K562 (cell line): ENCODE results near the gene SOCS2. TPM values are rescaled to one million over a fixed set of nuclear protein-coding genes. Genes with fewer than 3 reads are reported as not detected.

Experiments
- BHLHE40 ChIP-seq: IDR thresholded peaks from 2 replicates; pipeline ENCODE4 v1.6.1; 2011; ENCODE audit warnings: low read length, improper control_type of control experiment
- CTBP1 ChIP-seq: fragments of 450-650 bp; IDR thresholded peaks from 2 replicates; pipeline ENCODE4 v1.6.1; 2016; ENCODE audit warnings: borderline replicate concordance
- EGR1 ChIP-seq: fragments of 450-650 bp; conservative IDR thresholded peaks from 2 replicates; pipeline ENCODE4 v1.6.1; 2017; ENCODE audit warnings: mild to moderate bottlenecking
- FOSL1 ChIP-seq: fragments of 200-800 bp; sonication (Bioruptor generic); conservative IDR thresholded peaks from 2 replicates; pipeline ENCODE4 v1.6.1; 2016; ENCODE audit warnings: missing genetic modification characterization, missing compliant biosample characterization
- KDM4B ChIP-seq, 2 experiments: fragments of 450-650 bp in 1 of 2; sonication (generic) in 1 of 2; IDR thresholded peaks; 2 replicates each; pipeline ENCODE4 v1.6.1; 2016 to 2017; ENCODE audit warnings: borderline replicate concordance in 2 of 2, antibody characterized with exemption in 1 of 2, low read depth in 1 of 2, mild to moderate bottlenecking in 1 of 2
- RERE ChIP-seq: sonication (generic); formaldehyde crosslinking; IDR thresholded peaks from 2 replicates; pipeline ENCODE4 v1.8.0; 2023; ENCODE audit warnings: missing genetic modification reagents, mild to moderate bottlenecking, borderline replicate concordance
- REST ChIP-seq, 2 experiments: fragments of 450-650 bp; formaldehyde crosslinking in 1 of 2; IDR thresholded peaks; 2 replicates each; pipeline versions ENCODE4 v1.4.0 to v1.6.1; 2014 to 2020; ENCODE audit warnings: mild to moderate bottlenecking in 2 of 2, borderline replicate concordance in 1 of 2, low read depth in 1 of 2
- SNRNP70 ChIP-seq: fragments of 200-400 bp; formaldehyde crosslinking; optimal IDR thresholded peaks from 2 replicates; pipeline ENCODE3; 2017; ENCODE audit warnings: low read depth, low read length
- STAT5B ChIP-seq: fragments of 250-450 bp; sonication (Bioruptor Pico); IDR thresholded peaks from 2 replicates; pipeline ENCODE4 v1.8.0; 2021; ENCODE audit warnings: mild to moderate bottlenecking, inconsistent platforms
- TBL1XR1 ChIP-seq, 2 experiments: IDR thresholded peaks; 2 replicates each; pipeline ENCODE4 v1.6.1; 2012; ENCODE audit warnings: improper control_type of control experiment in 2 of 2, low read length in 2 of 2, mild to moderate bottlenecking in 1 of 2
- ZNF165 ChIP-seq: fragments of 250-450 bp; sonication (Bioruptor Pico); IDR thresholded peaks from 2 replicates; pipeline ENCODE4 v1.4.0; 2020; ENCODE audit warnings: borderline replicate concordance
- ZSCAN32 ChIP-seq: fragments of 450-650 bp; formaldehyde crosslinking; IDR thresholded peaks from 2 replicates; pipeline ENCODE4 v1.4.0; 2020; ENCODE audit warnings: mild to moderate bottlenecking, moderate library complexity
- polyA plus RNA-seq, 8 experiments: library from polyadenylated mRNA; depleted of rRNA in 4 of 8; stranded (reverse) in 5 of 8; unstranded in 3 of 8; fragments of >200 nt; fragmentation: Nextera tagmentation in 2 of 8; fragmentation: Illumina TruSeq in 1 of 8; extraction: Ambion mirVana in 2 of 8; extraction: Trizol in 1 of 8; gene quantifications; 2 replicates each; pipeline versions ENCODE4 v1.2.1 to v1.2.3, GENCODE V29; 2011 to 2014; ENCODE audit warnings: inconsistent platforms in 1 of 8, missing spikeins in 1 of 8
- total RNA-seq, 7 experiments: library from RNA; depleted of rRNA in 6 of 7; stranded (reverse); fragments of >200 nt in 6 of 7; fragmentation: Illumina TruSeq in 2 of 7; extraction: Trizol in 2 of 7; gene quantifications; 2 replicates each; pipeline versions ENCODE4 v1.2.1 to v1.2.3, GENCODE V29; 2011 to 2021; ENCODE audit warnings: low replicate concordance in 1 of 7

The SOCS2 gene
- total and polyA plus RNA-seq, 9 of the 15 experiments (the other 6 are each of a cell fraction or from before 2014, with no cell fraction given), result 37.0 to 162 (median 98.7) TPM

- TF ChIP-seq ZSCAN32 (CRISPR knock-in tag) (peak; percentile 58; the same call in 1 of the 2 replicates), KDM4B (IDR thresholded peaks at IDR 0.05; ENCODE audit: borderline replicate concordance in 2 of 2, low read depth in 1 of 2) (peak in 1 of 2 experiments; percentile 87; a peak in 1 of 4 replicates), ZNF165 (peak; percentile 56; the same call in 1 of the 2 replicates), REST (IDR thresholded peaks at IDR 0.05; ENCODE audit: borderline replicate concordance) (peak; percentile 86), REST (CRISPR knock-in tag; IDR thresholded peaks at IDR 0.05; ENCODE audit: low read depth) (peak; percentile 49; the same call in 1 of the 2 replicates), FOSL1 (tag) (peak; percentile 33), BHLHE40 (peak; percentile 99), CTBP1 (peak; percentile 85), RERE (CRISPR knock-in tag) (no peak), EGR1 (peak; percentile 100), SNRNP70 (no peak), STAT5B (CRISPR knock-in tag) (no peak), TBL1XR1 (IDR thresholded peaks at IDR 0.05; ENCODE audit: low read length in 2 of 2) (peak; percentile 50 to 94; a peak in 3 of 4 replicates)
These were observed 1.7 kb upstream of the SOCS2 start (continued) for GRCh38 chr12:93570552-93571364.
